Hypothalamus (tissue), 51 donors: ENCODE results near the gene SYT9.

Experiments used
- DNase-seq, 51 donors: peaks; one replicate each; lab custom pipeline; 2025; lab: John Stamatoyannopoulos, UW

SYT9 gene

DNA sequence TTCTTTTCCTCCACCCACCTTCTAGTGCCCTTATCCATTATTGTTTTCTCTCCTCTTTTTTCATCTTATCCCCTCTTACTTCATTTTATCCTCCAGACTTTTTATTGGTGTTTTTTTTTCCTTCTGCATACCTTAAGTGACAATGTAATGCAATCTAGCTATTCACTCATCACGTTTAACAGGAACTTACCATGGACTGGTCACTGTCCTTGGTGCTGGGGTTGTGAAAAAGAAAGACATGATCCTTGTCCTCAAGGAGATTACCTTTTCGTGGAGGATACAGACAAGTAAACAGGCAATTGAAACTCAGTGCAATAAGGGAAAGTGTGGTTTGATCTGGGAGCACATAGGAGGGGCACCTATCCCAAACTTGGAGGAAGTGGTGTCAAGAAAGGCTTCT is 20.7 kb downstream of the SYT9 start:
- no peak for DNase-seq

DNA sequence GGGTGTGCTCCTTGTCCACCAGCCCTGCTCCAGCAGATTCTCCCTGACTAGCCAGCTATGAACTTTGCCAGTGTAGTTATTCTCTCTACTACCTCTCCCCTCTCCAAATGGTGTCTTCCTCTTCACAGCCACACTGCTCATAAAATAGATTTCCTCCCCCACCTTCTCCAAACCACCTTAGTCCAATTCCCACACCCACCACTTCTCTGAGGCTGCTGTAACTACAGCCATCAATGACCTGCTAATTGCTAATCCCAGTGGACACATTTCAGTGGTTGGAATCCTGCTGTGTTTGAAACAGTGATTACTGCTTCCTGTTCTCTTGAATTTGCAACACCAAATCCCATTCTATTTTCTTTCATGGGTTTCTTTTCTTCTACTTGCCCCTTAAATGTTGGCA is 23.4 kb downstream of the SYT9 start:
- no peak for DNase-seq

DNA sequence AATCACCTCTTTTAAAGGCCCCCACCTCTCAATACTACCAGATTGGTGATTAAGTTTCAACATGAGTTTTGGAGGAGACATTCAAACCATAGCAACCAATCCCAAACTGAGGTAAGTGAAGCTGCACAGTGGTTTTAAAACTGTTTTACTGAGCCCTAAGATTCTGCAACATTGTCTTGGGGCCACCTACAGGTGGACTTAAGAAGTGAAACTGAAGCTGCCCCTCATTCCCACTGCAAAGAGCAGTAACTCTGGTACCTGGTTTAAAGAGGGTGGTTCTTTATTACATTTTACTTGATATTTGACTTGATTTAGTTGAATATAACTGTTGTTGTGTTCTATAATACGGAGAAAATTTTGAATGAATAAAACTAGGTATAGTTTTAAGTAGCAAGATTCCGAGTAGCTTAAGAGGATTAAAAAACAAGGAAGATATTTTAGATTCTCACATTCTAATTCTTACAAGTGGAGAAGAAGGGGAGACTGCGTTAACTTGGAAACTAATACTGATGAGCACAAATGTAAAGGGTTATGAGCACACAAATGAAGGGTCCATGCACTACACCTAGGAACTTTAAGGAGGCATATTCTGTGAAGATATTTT is 26.7 kb downstream of the SYT9 start:
- peak in 6 of 51 donors; percentile 1 to 23 (median 6) for DNase-seq

GRCh38 chr11:7279676-7280075 is 28.0 kb downstream of the SYT9 start:
- no peak for DNase-seq

- no peak for DNase-seq
Observed at GRCh38 chr11:7281079-7281478, 29.4 kb downstream of the SYT9 start.

DNA sequence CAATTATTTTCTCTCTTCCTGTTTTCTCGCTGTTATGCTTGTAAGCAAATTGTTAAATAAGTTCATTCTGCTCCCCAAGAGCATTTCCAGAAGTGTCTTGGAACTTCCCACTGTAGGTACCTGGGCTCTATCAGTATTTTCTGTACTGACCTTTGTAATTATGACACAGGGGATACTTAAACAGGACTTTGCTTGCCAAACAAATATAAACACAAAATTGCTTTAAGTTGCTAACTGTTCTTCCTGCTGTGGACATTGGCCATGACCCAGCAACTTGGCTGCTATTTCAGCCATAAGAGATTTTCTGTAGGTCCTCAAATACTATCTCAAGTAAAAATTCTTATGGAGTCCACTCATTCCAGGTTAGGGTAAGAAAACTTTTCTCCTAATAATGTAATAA is 30.1 kb downstream of the SYT9 start:
- no peak for DNase-seq

DNA sequence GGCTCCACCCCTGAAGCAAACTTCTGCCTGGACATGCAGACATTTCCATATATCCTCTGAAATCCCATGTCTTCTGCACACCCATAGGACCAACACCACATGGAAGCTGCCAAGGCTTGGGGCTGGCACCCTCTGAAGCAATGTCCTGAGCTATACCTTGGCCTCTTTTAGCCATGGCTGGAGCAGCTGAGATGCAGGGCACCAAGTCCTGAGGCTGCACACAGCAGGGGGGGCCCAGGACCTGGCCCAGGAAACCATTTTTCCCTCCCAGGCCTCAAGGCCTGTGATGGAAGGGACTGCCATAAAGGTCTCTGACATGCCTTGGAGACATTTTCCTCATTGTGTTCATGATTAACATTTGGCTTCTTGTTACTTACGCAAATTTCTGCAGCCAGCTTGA is 34.5 kb downstream of the SYT9 start:
- DNase-seq, result no peak

DNA sequence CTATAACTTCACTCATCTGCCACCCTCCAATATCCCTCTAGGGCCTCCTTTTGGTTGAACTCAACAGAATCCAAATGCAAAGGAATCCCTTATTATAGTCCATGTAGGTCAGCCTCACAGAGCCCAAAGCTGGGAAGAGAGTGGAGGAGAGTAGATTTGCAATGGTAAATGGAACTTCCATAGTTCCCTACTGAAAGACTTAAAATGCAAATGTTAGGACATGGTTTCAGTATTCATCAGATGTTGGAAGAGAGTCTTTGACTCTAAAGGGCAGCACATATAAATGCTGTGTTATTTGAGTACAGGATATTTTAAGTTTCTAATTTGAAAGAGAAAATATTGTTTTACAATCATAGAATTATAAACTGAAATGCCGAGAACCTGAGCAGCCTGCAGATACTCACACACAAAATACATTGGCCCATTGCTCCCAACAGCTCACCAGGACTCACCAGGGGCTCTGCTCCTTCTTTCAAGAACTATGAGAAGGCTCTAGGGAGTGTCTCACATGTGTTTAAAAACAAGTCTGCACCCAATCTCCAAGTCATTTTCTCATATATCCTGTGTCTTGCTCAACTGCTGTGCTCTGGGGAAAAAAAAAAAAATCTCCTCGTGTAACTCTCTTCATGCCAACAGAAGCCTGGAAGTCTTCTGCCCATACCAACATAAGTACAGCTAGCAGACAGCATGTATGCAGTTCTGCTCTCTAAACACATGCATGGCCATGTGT is 39.6 kb downstream of the SYT9 start:
- no peak for DNase-seq

DNA sequence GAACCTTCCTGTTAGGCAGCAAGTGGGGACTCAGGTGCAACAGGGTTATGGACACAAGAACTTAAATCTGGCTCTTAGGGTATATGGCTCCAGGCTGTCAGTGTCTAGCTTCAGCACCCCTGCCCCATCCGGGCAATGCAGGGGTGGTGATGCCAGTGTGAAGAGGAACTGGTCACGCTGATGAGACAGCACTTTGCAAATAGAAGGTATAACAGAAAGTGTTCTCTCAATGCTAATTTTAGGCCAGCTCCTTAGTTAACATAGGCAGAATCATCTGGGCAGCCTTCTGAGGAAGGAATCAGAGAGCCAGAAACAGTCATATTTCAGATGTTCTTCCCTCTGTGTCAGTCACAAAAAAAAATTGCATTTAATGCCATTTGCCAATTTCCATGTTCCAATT is 41.2 kb downstream of the SYT9 start:
- DNase-seq, result no peak

DNA sequence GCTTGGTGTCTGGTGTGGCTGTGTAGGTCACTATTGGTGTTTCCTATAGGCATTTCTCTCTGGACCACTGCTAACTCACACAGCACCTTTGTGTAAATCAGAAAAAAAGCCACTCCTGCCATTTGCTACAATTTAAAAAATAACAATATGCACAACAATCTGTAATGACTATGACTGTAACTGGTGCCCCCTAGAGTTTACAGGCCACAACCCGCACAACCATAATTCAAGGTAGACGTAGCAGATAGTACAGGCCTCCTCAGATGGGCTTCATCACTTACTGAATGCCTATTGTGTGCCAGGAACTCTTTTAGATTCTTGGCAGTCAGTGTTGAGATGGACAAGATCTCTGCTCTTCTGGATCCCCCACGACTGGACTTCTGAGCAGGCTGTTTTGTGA is 47.7 kb downstream of the SYT9 start:
- no peak for DNase-seq

GRCh38 chr11:7300281-7300680 is 48.6 kb downstream of the SYT9 start:
- no peak for DNase-seq

DNA sequence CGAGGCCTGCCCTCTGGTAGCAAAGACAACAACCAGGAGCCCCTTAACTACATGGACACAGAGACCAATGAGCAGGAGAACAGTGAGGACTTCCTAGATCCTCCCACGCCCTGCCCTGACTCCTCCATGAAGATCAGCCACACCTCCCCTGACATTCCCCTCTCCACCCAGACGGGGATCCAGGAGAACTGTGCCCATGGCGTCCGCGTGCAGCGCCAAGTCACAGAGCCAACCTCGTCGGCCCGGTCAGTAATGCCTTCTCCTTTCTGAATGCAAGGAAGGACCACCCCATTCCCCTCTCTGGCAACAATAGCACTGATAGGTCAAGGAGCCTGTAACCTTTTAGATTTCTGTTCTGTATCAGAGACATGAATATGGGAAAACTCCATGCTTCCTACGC is 51.4 kb downstream of the SYT9 start:
- DNase-seq, result no peak

GRCh38 chr11:7306900-7307299 is 55.2 kb downstream of the SYT9 start:
- DNase-seq, result no peak

DNA sequence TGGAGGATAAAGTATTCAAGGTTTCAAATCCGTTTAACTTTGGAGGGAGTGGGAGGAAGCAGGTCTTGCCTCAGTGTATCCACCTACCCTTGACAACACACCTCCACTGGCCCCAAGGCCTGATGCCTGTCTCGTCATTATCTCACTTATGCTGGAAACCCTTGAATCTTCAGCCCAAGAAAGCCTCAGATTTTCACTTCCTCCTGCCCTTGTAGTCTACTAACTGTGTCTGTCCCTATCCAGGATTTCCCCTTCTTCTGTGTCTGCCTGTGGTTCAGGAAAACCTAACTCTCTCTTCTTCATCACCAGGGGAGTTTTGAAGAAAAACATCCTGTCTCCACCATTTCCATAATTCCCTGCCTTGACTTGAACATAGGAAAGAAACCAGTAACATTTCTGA is 56.1 kb downstream of the SYT9 start:
- DNase-seq, result no peak

GRCh38 chr11:7311903-7312302 is 60.2 kb downstream of the SYT9 start:
- DNase-seq, result no peak

GRCh38 chr11:7314811-7315604 is 63.3 kb downstream of the SYT9 start:
- DNase-seq, result no peak

DNA sequence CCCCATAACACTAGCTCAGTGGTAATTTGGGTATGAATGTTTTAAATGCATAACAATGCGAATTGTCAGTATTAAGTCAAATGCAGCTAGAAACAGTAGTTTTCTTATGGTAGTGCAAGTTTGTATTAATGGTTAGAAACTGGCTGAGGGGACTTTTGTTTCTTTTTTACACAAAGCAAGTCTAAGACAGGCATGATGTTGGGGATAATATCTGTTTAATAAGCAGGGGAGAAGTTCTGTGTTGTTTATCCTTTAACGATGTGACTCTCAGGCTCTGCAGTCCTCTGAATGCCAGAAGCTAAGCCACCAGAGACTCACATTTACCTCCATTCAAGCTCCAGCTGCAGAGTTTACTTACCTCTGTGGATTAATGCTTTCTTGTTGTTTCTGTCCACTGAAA is 67.8 kb downstream of the SYT9 start:
- DNase-seq, result no peak

- DNase-seq, result no peak
Observed at GRCh38 chr11:7320306-7320705, 68.6 kb downstream of the SYT9 start.

DNA sequence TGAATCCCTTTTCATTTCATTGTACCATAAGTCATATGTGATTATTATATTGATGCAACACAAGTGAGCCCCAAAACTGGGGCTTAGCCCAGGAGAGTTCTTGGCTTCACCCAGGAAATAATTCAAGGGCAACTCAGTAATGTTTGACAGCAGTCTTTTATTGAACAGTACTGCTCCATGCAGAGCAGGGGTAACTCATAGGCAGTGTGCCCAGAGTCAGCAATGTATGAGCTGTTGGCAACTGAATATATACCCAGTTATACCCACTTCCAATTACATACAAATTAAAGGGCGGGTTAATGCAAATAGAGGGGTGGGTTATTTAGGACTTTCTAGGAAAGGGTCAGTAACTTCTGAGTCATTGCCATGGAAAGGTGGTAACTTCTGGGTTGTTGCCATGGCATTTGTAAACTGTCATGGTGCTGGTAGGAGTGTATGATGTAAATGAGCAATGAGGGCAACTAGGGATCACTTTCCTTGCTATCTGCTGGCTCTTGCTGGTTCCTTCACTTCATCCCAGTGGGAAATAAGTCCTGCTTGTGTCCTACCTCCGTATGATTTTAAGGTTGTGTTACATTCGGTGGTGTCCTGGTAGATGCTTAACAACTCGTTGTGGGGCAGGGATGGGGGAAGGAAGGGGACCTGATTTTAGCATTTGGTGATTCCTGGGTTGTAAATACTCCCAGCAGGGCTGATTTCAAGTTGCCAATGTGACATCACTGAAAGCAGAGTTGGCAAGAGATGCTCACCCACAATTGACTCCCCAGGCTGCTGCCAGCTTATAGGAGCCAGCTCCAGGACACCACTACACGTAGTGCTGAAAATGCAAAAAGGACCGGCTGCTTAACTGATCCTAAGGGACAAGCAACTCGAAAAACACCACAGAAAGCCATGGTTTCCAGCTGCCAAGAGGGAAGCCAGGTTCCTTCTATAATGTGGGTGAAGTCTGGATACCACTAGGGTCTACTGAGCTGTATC is 70.1 kb downstream of the SYT9 start:
- DNase-seq, result peak in 6 of 51 donors; percentile 5 to 34 (median 10)

- DNase-seq, result no peak
Observed at GRCh38 chr11:7332451-7332850, 80.7 kb downstream of the SYT9 start.

DNA sequence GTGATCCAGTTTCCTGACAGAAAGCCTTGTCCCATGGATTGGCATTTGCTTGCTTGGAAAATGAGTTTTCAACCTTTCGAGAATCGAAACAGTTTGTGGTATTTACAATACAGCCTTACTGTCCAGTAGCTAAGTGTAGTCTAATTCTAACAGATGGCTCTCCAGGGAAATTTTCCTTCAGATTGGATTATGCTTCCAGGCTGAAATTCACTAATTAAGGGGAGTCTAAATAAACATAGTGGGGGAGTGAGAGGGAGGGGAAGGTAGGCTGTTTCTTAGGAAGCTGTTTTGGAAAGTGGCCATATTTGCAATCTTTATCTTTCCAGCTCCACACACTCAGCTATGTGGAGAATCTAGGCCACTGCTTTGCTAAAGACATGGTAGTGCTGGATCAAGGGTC is 81.3 kb downstream of the SYT9 start:
- DNase-seq, result no peak
